DLD1 (cell line): ENCODE results near the gene SSH2.
"Not testable (repeated sequence)": the region's sequence is repeated elsewhere in the genome, so short reads cannot be mapped to it uniquely, and the experiment has no call there.

Experiments
- in situ Hi-C: cut with HindIII; loops from 2 replicates; pipeline ENCODE4 v1.10.0; 2017; ENCODE audit warnings: low sequenced_read_pairs

SSH2 gene

DNA sequence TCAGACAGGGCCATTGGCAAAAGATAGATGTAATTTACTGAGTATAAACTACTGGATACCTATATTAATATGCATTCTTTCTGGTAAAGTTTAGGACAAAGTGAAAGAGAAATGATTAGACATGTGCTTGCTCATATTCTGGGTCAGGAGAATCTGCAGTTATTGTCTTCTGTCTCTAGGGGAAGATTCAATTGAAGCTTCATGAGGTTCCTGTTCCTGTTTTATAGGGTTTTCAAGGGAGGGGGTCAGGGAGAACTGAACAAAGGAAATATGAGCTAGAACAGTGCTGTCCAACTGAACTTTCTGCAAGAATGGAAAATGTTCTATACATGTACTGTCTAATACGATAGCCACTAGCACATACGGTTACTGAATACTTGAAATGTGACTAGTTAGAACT is 248.0 kb downstream of the SSH2 start:
- in situ Hi-C loops: no loop called here

DNA sequence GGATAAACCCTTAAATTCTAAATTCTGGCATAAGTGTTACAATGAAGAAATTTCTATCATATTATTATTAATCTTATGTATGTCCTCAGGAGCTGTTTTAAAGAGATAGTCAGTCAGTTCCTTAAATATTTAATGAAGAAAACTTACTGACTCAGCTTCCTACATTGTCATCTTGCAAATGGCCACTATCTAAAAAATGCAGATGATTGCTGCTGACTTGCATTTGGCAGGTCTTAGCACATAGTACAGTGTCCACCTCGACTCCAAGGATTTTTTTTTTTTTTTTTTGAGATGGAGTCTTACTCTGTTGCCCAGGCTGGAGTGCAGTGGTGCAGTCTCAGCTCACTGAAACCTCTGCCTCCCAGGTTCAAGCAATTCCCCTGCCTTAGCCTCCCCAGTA is 252.2 kb downstream of the SSH2 start:
- in situ Hi-C loops: no loop called here

DNA sequence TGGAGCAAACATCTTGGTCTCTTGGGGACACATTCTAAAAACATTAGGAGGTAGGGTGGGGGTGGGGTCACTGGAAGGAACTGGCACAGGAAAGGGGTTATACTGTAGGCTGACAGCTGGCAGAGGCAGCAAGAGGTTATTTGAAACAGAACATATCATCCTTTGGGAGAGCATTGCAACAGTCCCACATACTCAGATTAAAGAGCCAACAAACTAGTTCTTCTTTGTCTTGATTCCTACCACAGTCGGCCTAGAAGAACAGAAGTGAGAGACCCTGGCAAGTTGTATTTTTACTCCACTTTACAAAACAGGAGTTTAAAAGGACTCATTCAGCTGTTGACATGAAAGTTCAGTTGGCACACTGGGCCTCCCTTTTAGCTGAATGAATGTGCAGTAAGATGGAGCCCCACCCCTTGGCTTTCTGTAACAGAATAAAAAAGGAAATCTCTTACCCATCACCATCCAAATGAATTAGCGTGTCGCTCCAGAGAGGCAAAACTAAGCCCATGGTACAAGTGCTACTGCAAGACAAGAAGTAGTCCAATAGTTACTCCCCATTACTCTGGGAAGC is 252.7 kb downstream of the SSH2 start:
- in situ Hi-C loops: no loop called here

DNA sequence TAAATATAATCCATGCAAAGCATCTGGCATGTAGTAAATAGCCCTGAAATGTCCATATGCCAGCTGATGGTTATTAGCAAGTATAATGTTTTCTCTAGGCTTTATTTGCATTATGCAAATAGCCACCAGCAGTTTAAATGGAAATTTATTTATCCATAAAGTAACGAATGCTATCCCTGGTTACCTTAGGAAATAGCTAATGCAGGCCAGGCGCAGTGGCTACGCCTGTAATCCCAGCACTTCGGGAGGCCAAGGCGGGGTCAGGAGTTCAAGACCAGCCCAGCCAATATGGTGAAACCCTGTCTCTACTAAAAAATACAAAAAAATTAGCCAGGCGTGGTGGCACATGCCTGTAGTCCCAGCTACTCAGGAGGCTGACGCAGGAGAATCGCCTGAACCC is 254.1 kb downstream of the SSH2 start:
- in situ Hi-C loops: not testable (repeated sequence)

DNA sequence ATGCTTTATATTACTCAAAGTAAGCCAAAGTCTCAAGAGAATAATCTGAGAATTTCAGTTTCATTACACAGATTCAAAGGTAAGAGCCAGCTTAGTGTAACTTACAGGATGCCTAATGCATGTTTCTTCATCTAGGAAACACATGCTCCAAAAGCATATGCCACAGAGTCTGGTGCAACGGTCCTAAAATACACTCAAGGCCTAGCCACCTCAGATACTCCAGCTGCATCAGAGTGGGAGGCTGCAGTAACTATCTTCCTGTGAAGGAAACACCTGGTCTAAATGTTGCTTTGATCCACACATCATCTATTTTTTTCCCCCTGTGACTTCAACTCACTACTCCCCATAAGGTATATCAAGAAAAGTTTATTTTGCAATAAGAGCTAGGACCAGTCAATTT is 255.7 kb downstream of the SSH2 start:
- in situ Hi-C loops: loop anchor here (25.0 kb wide), 2 partner anchors 263 to 363 kb away; partner anchors contain the start of genes EFCAB5 and SSH2

DNA sequence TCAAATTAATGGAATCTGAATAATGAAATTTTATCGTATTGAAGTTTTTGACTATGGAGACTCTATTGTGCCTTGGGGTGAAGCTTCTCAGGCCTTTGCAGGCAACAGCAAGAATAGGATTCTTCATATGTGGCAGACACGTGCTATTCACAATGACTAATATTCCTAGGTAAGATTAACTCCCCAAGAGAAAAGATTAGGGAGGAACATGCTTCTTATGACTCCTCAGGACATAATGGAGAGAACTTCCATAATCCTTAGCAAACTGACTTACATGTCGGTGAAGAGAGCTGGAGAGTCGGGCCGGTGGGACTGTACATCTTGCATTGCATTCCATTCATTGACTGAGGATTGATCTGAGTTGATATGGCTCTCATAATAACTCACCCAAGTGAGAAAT is 258.4 kb downstream of the SSH2 start:
- in situ Hi-C loops: loop anchor here (25.0 kb wide), 2 partner anchors 266 to 366 kb away; partner anchors contain the start of genes EFCAB5 and SSH2

DNA sequence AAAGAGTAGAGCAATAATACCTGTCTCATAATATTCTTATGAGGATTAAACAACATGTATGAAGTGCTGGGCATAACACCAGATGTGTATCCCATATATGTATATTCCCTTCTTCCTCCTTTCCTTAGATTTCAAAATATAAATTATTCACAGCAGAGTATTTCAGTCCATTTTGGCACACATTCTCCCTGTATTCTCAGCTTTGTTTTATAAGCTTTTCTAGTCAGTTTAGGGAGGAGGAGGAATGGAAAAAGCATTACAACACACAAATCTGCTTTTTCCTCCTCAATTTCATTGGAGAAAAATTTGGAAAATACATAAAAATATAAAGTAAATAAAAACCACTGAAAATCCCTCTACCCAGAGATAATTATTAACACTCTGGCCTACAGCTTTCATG is 260.8 kb downstream of the SSH2 start:
- in situ Hi-C loops: loop anchor here (25.0 kb wide), 2 partner anchors 268 to 368 kb away; partner anchors contain the start of genes EFCAB5 and SSH2

DNA sequence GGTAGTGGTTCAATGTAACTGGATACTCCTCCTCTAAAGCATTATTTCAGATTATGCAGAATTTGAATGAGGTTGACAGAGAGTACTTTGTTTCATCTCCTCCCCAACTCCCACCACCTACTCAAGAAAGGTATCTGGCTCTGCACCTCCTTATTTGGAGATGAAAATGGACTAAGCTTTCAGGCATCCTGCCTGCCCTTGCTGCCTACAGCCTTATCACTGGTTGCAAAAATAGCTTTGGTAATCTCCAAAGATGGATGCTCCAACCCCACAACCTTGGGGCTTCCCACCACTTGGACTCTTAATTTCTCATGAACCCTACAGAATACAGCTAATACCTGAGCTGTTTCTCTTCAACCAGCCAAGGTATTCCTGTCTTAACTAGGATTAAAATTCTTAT is 262.1 kb downstream of the SSH2 start:
- in situ Hi-C loops: loop anchor here (25.0 kb wide), 2 partner anchors 269 to 369 kb away; partner anchors contain the start of genes EFCAB5 and SSH2

DNA sequence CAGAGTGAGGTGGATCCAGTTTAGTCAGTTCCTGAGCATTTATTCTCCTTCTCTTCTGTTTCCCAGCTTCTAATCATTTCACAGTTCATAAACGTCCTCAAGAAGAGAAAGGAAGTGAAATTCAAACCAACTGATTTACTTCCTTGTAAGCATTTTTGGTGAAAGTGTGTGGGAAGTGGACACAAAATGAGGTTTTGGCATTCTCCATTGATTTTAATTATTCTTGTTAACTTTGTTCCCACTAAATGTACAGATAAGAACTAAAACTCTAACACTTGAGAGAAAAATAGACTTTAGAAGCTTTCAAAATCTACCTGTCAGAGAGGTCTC is 264.6 kb downstream of the SSH2 start:
- in situ Hi-C loops: loop anchor here (25.0 kb wide), 2 partner anchors 272 to 372 kb away; partner anchors contain the start of genes EFCAB5 and SSH2

DNA sequence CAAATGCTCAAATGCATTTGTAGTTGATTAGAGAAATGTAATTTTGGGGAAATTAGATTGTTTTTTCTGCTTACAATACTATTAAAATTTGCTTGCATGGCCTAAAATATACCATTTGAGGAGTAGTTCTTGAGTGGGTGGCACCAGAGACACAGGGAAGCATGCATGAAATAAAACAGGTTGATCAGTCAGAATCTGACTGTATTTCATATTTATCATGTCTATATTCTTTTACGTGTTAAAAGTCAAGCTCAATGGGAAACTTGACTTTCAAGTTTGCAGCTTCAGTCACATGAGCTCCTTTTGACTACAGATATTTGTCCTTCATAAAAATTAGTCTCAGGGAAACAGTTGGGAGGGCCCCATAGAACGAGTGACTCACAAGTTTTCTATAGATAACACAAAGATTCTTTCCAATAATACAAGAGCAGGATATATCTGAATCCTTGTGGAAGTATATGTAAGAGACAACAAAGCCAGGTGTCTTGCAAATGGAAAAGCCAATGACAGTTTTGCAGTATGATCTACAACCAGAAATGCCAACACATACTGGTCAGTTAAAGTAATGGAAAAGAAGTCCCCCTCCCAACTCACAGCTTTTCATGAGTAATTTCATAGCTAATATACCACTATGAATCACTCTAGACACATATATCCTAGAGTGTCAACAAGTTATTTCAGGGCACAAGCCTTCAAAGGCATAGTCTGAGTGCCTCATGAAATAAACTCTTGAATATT is 265.1 kb downstream of the SSH2 start:
- in situ Hi-C loops: loop anchor here (25.0 kb wide), 2 partner anchors 272 to 372 kb away; partner anchors contain the start of genes EFCAB5 and SSH2

DNA sequence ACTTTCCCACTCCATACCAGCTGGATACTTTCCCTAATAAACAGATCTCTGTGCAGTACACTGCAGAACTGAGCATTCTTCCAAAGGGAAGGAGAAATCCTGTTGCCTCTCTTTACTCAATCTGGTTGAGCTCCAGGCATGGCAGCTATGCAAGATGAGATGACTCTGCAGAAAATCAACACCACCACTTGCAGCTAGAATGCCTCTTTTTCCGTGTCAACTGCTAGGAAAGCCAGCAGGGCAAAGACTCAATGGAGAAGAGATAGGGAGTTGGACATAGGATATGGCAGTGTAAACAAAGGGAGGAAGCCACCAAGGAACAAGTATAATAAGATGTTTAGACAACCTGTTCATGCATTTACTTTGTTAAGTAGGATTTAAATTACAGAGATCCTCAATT is 266.9 kb downstream of the SSH2 start:
- in situ Hi-C loops: loop anchor here (25.0 kb wide), 2 partner anchors 274 to 374 kb away; partner anchors contain the start of genes EFCAB5 and SSH2

DNA sequence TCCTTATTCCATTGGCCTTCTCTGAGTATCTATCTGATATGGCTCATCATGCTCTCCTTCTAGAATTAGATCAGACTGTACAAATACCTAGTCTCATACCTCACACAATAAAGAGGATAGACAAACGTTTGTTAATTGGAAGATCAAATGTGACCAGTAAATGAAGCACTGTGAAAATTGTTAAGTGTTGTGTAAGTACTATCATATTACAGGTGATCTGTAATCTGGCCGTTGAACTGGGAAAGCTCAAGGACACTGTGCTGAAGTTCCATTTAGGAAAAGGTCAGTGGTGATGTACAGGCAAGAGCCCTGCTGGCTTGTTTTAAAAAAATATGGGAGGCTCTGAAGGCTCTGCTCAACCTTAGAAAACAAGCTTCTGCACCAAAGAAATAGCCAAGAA is 268.8 kb downstream of the SSH2 start:
- in situ Hi-C loops: loop anchor here (25.0 kb wide), 2 partner anchors 276 to 376 kb away; partner anchors contain the start of genes EFCAB5 and SSH2

DNA sequence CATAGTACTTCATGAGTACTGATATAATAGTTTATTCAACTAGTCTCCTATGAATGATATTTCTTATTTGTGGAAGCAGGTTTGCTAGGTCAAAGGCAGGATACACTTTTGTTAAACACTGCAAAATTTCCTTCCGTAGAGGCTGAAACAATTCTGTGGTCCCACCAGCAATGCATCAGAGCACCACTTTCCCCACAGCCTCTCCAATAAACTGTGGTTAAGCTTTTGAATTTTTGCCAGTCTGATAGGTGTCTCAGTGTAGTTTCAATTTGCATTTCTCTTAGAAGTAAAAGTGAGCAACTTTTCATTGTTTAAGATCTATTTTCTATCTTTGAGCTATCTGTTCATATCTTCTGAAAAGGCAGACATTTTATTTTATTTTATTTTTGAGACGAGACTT is 270.9 kb downstream of the SSH2 start:
- in situ Hi-C loops: loop anchor here (25.0 kb wide), 2 partner anchors 278 to 378 kb away; partner anchors contain the start of genes EFCAB5 and SSH2

DNA sequence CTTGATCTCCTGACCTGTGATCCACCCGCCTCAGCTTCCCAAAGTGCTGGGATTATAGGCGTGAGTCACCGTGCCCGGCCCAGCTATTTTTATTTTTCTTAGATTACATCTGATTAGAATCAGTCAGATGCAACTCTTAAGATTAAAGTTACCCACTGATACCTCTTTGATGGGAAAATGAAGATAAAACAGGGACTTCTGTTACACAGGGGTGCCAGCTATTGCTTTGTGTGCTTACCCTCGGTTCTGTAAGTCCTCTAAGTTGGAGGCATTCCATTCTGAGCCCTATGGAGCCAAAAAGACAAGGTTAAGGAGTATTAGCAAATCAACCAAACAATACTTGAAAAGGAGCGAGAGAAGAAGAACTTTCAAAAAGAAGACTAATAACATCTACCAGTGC is 274.7 kb downstream of the SSH2 start:
- in situ Hi-C loops: loop anchor here (25.0 kb wide), 2 partner anchors 282 to 382 kb away; partner anchors contain the start of genes EFCAB5 and SSH2

DNA sequence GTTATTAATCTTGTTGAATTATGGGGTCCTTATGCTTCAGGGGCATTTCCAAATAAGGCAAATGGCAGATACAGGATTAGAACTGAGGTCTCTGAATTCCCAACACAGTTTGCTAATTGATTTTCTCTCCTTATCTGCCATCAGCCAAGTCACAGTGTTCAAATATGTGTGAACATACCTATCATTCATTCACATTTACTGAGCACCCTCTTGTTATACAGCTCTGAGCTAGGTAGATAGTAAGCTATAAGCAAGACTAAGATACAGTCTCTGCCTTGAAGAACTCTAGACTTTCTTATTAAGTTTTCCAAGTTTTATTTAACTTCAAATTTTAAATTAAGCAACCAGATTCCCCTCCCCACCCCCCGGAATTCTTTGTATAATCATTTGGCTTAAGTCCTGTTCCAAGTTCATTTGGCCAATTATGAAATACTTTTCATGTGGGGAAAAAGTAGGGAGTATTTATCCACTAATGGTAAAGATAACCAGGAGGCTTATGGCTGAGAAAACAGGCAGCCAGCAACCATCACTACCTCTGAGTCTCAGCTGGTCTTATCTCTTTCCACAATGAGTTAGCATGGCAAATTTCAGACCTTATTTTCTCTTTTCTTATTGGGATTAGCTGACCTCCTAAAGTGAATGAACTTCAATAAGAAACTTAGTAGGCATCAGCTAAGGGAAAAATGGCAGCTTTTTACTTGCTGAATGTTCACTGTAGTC is 275.9 kb downstream of the SSH2 start:
- in situ Hi-C loops: loop anchor here (25.0 kb wide), 2 partner anchors 283 to 383 kb away; partner anchors contain the start of genes EFCAB5 and SSH2

DNA sequence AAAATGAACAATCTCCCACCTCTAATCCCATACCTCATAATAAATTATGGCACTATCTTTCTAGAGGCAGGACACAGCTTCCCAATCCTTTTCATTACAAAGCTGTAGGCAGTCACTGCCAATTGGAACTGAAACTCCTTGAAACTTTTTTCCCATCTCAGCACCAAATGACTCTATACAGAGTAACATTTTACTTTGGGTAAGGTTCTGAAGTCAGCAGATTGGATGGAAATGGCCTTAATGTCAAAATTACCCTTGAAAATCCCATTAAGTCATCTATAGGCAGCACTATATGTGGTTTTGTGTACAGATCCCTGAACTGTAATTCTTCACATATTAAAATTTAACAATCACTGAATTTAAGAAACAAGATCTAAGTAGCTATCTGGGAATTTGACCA is 277.1 kb downstream of the SSH2 start:
- in situ Hi-C loops: loop anchor here (25.0 kb wide), 2 partner anchors 284 to 384 kb away; partner anchors contain the start of genes EFCAB5 and SSH2

DNA sequence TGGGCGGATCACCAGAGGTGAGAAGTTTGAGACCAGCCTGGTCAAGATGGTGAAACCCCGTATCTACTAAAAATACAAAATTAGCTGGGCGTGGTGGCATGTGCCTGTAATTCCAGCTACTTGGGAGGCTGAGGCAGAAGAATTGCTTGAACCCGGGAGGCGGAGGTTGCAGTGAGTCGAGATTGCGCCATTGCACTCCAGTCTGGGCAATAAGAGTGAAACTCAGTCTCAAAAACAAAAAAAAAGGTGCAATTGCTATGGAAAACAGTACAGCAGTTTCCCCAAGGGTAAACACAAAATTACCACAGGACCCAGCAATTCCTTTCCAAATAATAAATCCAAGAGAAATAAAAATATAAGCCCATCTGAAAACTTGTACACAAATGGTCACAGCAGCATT is 278.1 kb downstream of the SSH2 start:
- in situ Hi-C loops: loop anchor here (25.0 kb wide), 2 partner anchors 285 to 385 kb away; partner anchors contain the start of genes EFCAB5 and SSH2

DNA sequence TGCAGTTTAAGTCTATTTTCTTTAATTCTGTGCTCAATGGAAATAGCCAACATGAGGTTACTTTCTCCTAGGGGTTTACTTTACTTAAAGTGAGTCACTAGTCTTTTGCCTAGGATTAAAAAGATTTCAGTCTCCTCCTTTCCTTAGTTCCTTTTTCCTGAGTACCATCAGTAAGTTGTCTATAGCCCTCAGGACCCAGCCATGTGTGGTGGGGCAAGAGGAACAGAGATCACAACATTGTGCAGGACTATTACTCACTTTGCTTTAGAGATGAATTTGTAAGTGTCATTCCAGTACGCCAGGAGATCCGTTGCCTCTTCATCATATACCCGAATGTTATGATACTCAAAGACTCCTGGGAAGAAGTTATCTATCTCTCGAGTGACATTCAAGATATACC is 279.6 kb downstream of the SSH2 start:
- in situ Hi-C loops: loop anchor here (25.0 kb wide), 2 partner anchors 287 to 387 kb away; partner anchors contain the start of genes EFCAB5 and SSH2

DNA sequence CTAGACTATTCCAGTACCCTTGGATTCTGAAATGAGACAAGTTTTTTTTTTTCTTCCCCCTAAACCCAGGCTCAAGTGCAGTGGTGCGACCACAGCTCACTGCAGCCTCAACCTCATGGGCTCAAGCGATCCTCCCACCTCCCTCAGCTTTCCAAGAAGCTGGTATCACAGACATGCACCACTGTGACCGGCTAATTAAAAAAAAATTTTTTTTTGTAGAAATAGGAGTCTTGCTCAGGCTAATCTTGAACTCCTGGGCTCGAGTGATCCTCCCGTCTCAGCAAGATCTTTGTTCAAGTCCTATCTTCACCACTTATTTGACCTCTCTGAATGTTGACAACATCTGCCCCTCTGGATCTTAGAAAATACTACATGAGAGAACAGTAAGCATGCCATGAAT is 280.7 kb downstream of the SSH2 start:
- in situ Hi-C loops: no loop called here

DNA sequence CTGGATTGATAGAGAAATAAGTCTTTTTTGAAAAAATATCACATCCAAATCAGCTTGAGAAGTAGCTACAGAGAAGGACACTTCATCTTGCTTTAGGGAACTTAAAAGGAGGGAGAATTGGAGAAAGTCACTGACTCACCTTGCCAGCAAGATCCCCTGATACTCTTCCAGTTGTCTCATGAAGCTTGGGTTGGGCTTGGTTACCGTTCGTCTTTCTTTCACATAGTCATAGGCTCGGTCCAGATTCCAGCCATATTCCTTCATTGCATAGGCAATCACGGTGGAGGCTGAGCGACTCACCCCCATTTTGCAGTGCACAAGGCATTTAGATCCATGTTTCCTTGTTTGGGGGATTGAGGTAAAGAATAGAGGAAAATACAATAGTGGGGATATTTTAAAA is 282.0 kb downstream of the SSH2 start:
- in situ Hi-C loops: no loop called here

DNA sequence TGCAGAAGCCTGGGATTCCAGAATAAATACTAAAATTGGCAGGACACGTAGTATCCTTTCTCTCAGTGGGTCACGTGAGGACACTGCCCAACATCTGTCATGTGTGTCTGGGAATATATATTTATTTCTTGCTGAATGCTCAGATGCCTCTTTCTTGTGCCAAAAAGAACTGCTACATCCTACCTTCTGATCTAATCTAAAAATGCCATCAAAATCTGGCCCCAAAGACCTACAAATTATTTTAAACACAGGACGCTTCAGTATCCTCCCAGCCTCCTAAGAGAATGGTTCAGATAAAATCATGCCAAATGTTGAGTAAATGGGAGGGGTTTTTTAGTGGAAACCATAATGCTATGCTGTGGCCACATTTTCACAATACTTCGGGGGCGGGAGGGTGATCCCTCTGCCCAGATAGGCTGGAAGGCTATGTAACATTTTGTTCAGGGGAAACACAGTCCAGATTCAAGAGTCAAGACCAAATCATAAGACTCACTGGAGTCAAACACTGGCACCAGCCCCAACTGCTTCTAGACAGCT is 284.4 kb downstream of the SSH2 start:
- in situ Hi-C loops: no loop called here
